K562 (cell line): ENCODE data around the gene NEURL4.

Source experiments
- BHLHE40 ChIP-seq: IDR thresholded peaks from 2 replicates; pipeline ENCODE4 v1.6.1; 2011; ENCODE audit warnings: low read length, improper control_type of control experiment
- BRF2 ChIP-seq: IDR thresholded peaks from 3 replicates; pipeline ENCODE4 v1.6.1; 2011; ENCODE audit warnings: borderline replicate concordance, mild to moderate bottlenecking; ENCODE audit not compliant: insufficient read length, insufficient read depth
- C11orf30 ChIP-seq: fragments of 450-650 bp; IDR thresholded peaks from 2 replicates; pipeline ENCODE4 v1.6.1; 2016; ENCODE audit warnings: low read depth, mild to moderate bottlenecking
- CTCF ChIP-seq, 3 experiments: IDR thresholded peaks in 2 of 3; conservative IDR thresholded peaks in 1 of 3; 2 replicates each; pipeline ENCODE4 v1.5.1; 2011 to 2012; ENCODE audit warnings: low read length in 3 of 3, mild to moderate bottlenecking in 3 of 3, control low read depth in 2 of 3, improper control_type of control experiment in 1 of 3, inconsistent platforms in 1 of 3, low read depth in 1 of 3, mixed read lengths in 1 of 3, moderate library complexity in 1 of 3; ENCODE audit not compliant: insufficient read depth in 2 of 3
- LARP7 ChIP-seq: fragments of 450-650 bp; IDR thresholded peaks from 2 replicates; pipeline ENCODE4 v1.6.1; 2016
- POLR2B ChIP-seq: fragments of 450-650 bp; IDR thresholded peaks from 2 replicates; pipeline ENCODE4 v1.6.1; 2018; ENCODE audit warnings: low read depth; ENCODE audit not compliant: partially characterized antibody
- PTBP1 ChIP-seq: fragments of 200-400 bp; formaldehyde crosslinking; IDR thresholded peaks from 2 replicates; pipeline ENCODE4 v1.6.1; 2017; ENCODE audit warnings: low read depth, low read length
- PYGO2 ChIP-seq: fragments of 450-650 bp; IDR thresholded peaks from 2 replicates; pipeline ENCODE4 v1.6.1; 2016; ENCODE audit warnings: mild to moderate bottlenecking, missing genetic modification characterization, moderate library complexity, missing compliant biosample characterization
- RBM15 ChIP-seq: fragments of 200-400 bp; formaldehyde crosslinking; IDR thresholded peaks from 2 replicates; pipeline ENCODE4 v1.6.1; 2018; ENCODE audit warnings: mild to moderate bottlenecking, low read length, moderate library complexity; ENCODE audit not compliant: insufficient read depth
- TCF7L2 ChIP-seq: fragments of 150-350 bp; IDR thresholded peaks from 2 replicates; pipeline ENCODE4 v1.6.1; 2016; ENCODE audit warnings: low read depth, mild to moderate bottlenecking, low read length, moderate library complexity
- TRIM28 ChIP-seq: fragments of 450-650 bp; IDR thresholded peaks from 2 replicates; pipeline ENCODE4 v1.6.1; 2017
- ZNF263 ChIP-seq: sonication (generic); formaldehyde crosslinking; IDR thresholded peaks from 2 replicates; pipeline ENCODE4 v1.8.0; 2022; ENCODE audit warnings: mild to moderate bottlenecking, missing genetic modification reagents, borderline replicate concordance
- ZNF76 ChIP-seq: fragments of 250-450 bp; sonication (Bioruptor Pico); IDR thresholded peaks from 2 replicates; pipeline ENCODE4 v1.4.0; 2020; ENCODE audit warnings: mild to moderate bottlenecking, moderate library complexity, borderline replicate concordance
- TF ChIP-seq, protein P1 (sequence below): sonication (generic); formaldehyde crosslinking; IDR thresholded peaks from 2 replicates; pipeline ENCODE4 v1.8.0; 2023; ENCODE audit warnings: mild to moderate bottlenecking, missing genetic modification reagents

GRCh38 chr17:7329374-7329996 lies 350 bp upstream of the NEURL4 start:
- no peak for TF ChIP-seq CTCF (IDR thresholded peaks at IDR 0.05 in 2 of 3, conservative IDR thresholded peaks at IDR 0.05 in 1 of 3; ENCODE audit: insufficient read depth in 2 of 3, low read depth in 1 of 3, low read length in 3 of 3)
- TF ChIP-seq PTBP1, result no peak
- no peak for TF ChIP-seq TCF7L2
- TF ChIP-seq PYGO2 (tag), result no peak
- TF ChIP-seq LARP7, result no peak
- TF ChIP-seq POLR2B, result no peak
- no peak for TF ChIP-seq RBM15
- TF ChIP-seq, protein P1, sequence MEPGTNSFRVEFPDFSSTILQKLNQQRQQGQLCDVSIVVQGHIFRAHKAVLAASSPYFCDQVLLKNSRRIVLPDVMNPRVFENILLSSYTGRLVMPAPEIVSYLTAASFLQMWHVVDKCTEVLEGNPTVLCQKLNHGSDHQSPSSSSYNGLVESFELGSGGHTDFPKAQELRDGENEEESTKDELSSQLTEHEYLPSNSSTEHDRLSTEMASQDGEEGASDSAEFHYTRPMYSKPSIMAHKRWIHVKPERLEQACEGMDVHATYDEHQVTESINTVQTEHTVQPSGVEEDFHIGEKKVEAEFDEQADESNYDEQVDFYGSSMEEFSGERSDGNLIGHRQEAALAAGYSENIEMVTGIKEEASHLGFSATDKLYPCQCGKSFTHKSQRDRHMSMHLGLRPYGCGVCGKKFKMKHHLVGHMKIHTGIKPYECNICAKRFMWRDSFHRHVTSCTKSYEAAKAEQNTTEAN, result no peak
- TF ChIP-seq ZNF76, result no peak
- no peak for TF ChIP-seq TRIM28
- no peak for TF ChIP-seq ZNF263 (CRISPR knock-in tag)
- no peak for TF ChIP-seq BHLHE40
- no peak for TF ChIP-seq BRF2
- TF ChIP-seq C11orf30, result no peak
